DOHH2 (cell line): Measurements from ENCODE around the gene SGCD.

ENCODE experiments used
- EZH2phosphoT487 ChIP-seq: fragments of 200-600 bp; sonication (generic); IDR thresholded peaks from 2 replicates; pipeline ENCODE4 v1.6.1; 2017; ENCODE audit warnings: borderline replicate concordance, mild to moderate bottlenecking, antibody characterized with exemption, low read length, moderate library complexity, mixed read lengths
- TF ChIP-seq, protein P1 (sequence below): fragments of 200-600 bp; sonication (generic); IDR thresholded peaks from one replicate; pipeline ENCODE4 v1.5.1; 2014; ENCODE audit warnings: antibody characterized with exemption, mild to moderate bottlenecking, low read depth, low read length; ENCODE audit not compliant: poor library complexity, severe bottlenecking

- TF ChIP-seq, protein P1, sequence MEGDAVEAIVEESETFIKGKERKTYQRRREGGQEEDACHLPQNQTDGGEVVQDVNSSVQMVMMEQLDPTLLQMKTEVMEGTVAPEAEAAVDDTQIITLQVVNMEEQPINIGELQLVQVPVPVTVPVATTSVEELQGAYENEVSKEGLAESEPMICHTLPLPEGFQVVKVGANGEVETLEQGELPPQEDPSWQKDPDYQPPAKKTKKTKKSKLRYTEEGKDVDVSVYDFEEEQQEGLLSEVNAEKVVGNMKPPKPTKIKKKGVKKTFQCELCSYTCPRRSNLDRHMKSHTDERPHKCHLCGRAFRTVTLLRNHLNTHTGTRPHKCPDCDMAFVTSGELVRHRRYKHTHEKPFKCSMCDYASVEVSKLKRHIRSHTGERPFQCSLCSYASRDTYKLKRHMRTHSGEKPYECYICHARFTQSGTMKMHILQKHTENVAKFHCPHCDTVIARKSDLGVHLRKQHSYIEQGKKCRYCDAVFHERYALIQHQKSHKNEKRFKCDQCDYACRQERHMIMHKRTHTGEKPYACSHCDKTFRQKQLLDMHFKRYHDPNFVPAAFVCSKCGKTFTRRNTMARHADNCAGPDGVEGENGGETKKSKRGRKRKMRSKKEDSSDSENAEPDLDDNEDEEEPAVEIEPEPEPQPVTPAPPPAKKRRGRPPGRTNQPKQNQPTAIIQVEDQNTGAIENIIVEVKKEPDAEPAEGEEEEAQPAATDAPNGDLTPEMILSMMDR: no peak
- no peak for TF ChIP-seq EZH2phosphoT487
Observed at GRCh38 chr5:156561651-156562050, 234.7 kb downstream of the SGCD start.
